HFF-Myc (cell line): ENCODE results near the gene SLC6A11.

ENCODE experiments used
- DNase-seq: peaks from one replicate; pipeline ENCODE4 v3.0.0-alpha.2; 2011; ENCODE audit warnings: low read depth; ENCODE audit errors: extremely low read depth
- H3K4me3 ChIP-seq: replicated peaks from 2 replicates; pipeline ENCODE4 v1.5.1; 2011; ENCODE audit warnings: low read depth, mild to moderate bottlenecking, control low read depth, low read length
- CTCF ChIP-seq: IDR thresholded peaks from 2 replicates; pipeline ENCODE4 v1.5.1; 2012; ENCODE audit warnings: mild to moderate bottlenecking, low read depth, low read length, control low read depth; ENCODE audit errors: missing control alignments

Gene SLC6A11

GRCh38 chr3:10855871-10856662 is 40.0 kb downstream of the SLC6A11 start:
- no peak for DNase-seq
- no peak overlapping the region for H3K4me3 ChIP-seq
- TF ChIP-seq CTCF = peak; percentile 50

- no peak for TF ChIP-seq CTCF
- no peak overlapping the region for H3K4me3 ChIP-seq
- no peak for DNase-seq
Measured at GRCh38 chr3:10857235-10857634, 41.2 kb downstream of the SLC6A11 start.

DNA sequence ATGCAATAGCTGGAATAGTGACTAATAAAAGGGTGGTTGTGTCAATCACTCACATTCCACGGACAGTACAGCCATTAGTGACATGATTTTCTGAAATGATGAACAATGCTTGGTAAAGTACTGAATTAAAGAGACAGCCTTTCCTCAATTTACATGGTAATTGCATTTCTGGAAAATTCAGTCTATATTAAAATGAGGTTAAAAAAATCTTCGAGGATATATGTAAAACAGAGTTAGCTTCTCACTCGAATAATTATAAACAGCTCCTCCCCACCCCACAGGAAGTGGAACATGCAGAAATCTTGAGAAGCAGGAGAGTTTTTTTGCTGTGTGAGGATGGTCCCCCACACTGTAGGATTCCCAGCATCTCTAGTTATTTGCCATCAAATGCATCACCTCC is 42.1 kb downstream of the SLC6A11 start:
- H3K4me3 ChIP-seq = no peak overlapping the region
- TF ChIP-seq CTCF = no peak
- no peak for DNase-seq

DNA sequence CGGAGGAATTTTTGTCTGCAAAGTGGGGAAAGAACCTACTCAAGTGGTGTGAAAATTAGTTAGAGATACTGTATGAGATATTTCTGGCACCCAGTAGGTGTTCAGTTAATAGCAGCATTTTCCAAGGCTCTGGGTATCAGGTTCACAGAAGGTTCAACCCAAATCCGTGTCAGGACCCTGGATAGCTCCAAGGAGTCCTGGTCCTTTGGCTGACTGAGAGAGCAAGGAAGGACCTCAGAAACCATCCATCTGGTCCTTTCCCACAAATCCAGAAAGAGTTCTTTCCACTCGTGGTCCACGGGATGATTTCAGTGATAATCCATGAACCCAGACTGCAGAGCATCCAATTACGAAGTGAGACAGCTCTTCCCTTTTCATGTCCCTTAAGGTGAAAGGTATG is 51.4 kb downstream of the SLC6A11 start:
- DNase-seq = no peak
- TF ChIP-seq CTCF = no peak
- H3K4me3 ChIP-seq = no peak overlapping the region

- no peak overlapping the region for H3K4me3 ChIP-seq
- no peak for TF ChIP-seq CTCF
- no peak for DNase-seq
Measured at GRCh38 chr3:10869460-10869859, 53.4 kb downstream of the SLC6A11 start.

- no peak for TF ChIP-seq CTCF
- H3K4me3 ChIP-seq = no peak overlapping the region
Measured at GRCh38 chr3:10870296-10870695, 54.3 kb downstream of the SLC6A11 start.

GRCh38 chr3:10873415-10873814 is 57.4 kb downstream of the SLC6A11 start:
- no peak for DNase-seq
- no peak for TF ChIP-seq CTCF
- H3K4me3 ChIP-seq = no peak overlapping the region

More at GRCh38 chr3:10870296-10870695, 54.3 kb downstream of the SLC6A11 start:
- DNase-seq = no peak
